SU-DHL-6 (cell line): ENCODE data around the gene CLDN12.

Experiments used
- H2AFZ ChIP-seq: fragments of 200-600 bp; sonication (generic); 2 replicates; pipeline ENCODE4 v1.6.1; 2014; ENCODE audit warnings: low read depth, mild to moderate bottlenecking, moderate library complexity, mixed read lengths, antibody characterized with exemption, low read length; ENCODE audit not compliant: severe bottlenecking
- H3F3A ChIP-seq: fragments of 200-600 bp; shearing (Covaris generic); 2 replicates; pipeline ENCODE4 v1.6.0; 2016; ENCODE audit warnings: antibody characterized with exemption, mild to moderate bottlenecking; ENCODE audit not compliant: insufficient read depth
- H3K27ac ChIP-seq: fragments of 200-600 bp; sonication (generic); 2 replicates; pipeline ENCODE4 v1.5.1; 2016; ENCODE audit warnings: low read depth, mild to moderate bottlenecking, low read length, moderate library complexity, mixed read lengths
- H3K27me3 ChIP-seq: fragments of 200-600 bp; sonication (generic), shearing (Covaris generic); 2 replicates; pipeline ENCODE4 v1.6.0; 2014; ENCODE audit warnings: mild to moderate bottlenecking, low read length
- H3K36me3 ChIP-seq: fragments of 200-600 bp; sonication (generic); 2 replicates; pipeline ENCODE4 v1.6.1; 2014; ENCODE audit warnings: mild to moderate bottlenecking, low read length, mixed read lengths
- H3K4me2 ChIP-seq: fragments of 300-600, 200-600 bp; shearing (Covaris generic), sonication (generic); 2 replicates; pipeline ENCODE4 v1.6.0; 2014; ENCODE audit warnings: low read length, low read depth, mild to moderate bottlenecking; ENCODE audit not compliant: poor library complexity, severe bottlenecking
- H3K4me3 ChIP-seq: fragments of 200-600 bp; sonication (generic); 2 replicates; pipeline ENCODE4 v1.5.1; 2014; ENCODE audit warnings: antibody characterized with exemption, low read length, mild to moderate bottlenecking, mixed read lengths; ENCODE audit not compliant: insufficient read depth, poor library complexity, severe bottlenecking
- H3K79me2 ChIP-seq: fragments of 200-600 bp; sonication (generic); 2 replicates; pipeline ENCODE4 v1.6.1; 2014; ENCODE audit warnings: mild to moderate bottlenecking, low read length, moderate library complexity; ENCODE audit not compliant: insufficient read depth
- H3K9ac ChIP-seq: fragments of 200-600 bp; sonication (generic); 2 replicates; pipeline ENCODE4 v1.7.0; 2014; ENCODE audit warnings: mild to moderate bottlenecking, low read length
- H3K9me2 ChIP-seq: fragments of 200-600 bp; sonication (generic); replicated peaks from 2 replicates; pipeline ENCODE4 v1.6.1; 2014; ENCODE audit warnings: low read length; ENCODE audit not compliant: insufficient read depth
- H3K9me3 ChIP-seq: fragments of 200-600 bp; sonication (generic); 2 replicates; pipeline ENCODE4 v1.6.1; 2014; ENCODE audit warnings: low read length, mixed read lengths; ENCODE audit not compliant: insufficient read depth
- H4K20me1 ChIP-seq: fragments of 200-600 bp; sonication (generic); 2 replicates; pipeline ENCODE4 v1.6.1; 2014; ENCODE audit warnings: low read depth, mild to moderate bottlenecking, antibody characterized with exemption, low read length, moderate library complexity, mixed read lengths
- EZH2phosphoT487 ChIP-seq: fragments of 200-600 bp; sonication (generic), shearing (Covaris generic); conservative IDR thresholded peaks from 2 replicates; pipeline ENCODE4 v1.6.1; 2018; ENCODE audit warnings: mild to moderate bottlenecking, antibody characterized with exemption, low read length, moderate library complexity, mixed read lengths
- TF ChIP-seq, protein P1 (sequence below): fragments of 200-600 bp; sonication (generic); IDR thresholded peaks from one replicate; pipeline ENCODE4 v1.5.1; 2017; ENCODE audit warnings: antibody characterized with exemption, mild to moderate bottlenecking, low read length, moderate library complexity; ENCODE audit not compliant: insufficient read depth, poor library complexity, severe bottlenecking

The CLDN12 gene

DNA sequence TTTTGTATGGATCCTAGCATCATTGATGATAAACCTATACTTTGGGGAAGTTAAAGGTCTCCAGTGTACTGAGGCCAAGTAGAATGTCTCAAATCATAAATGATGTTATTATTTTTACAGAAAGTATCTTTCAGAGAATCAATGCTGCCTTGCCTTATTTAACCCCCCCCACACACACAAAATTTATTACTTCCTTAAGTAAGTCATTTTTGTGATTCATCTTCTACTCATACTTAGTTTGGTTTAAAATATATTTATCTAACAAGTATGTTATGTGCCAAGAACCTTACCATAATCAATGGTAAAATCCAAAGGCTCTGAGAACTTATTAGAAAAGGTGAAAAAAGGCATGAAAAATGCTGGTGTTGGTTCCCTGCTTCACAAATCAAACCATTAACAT lies 18.8 kb upstream of the CLDN12 start:
- Histone ChIP-seq H3K79me2 (no peaks in the 10 kb centered on the region), H3K27ac (no peak overlapping the region), H3K4me2 (no peak overlapping the region), H2AFZ (no peak overlapping the region), H3K36me3 (peaks cover 85% of the 10 kb centered on the region), H3K27me3 (no peaks in the 10 kb centered on the region), H3K9ac (no peak overlapping the region), H3K9me3 (no peaks in the 10 kb centered on the region), H4K20me1 (no peaks in the 10 kb centered on the region), H3K9me2 (no peaks in the 10 kb centered on the region), H3K4me3 (no peak overlapping the region), H3F3A (peaks cover 5% of the 10 kb centered on the region; the same call in 1 of the 2 replicates)
- TF ChIP-seq EZH2phosphoT487: no peak
- TF ChIP-seq, protein P1, sequence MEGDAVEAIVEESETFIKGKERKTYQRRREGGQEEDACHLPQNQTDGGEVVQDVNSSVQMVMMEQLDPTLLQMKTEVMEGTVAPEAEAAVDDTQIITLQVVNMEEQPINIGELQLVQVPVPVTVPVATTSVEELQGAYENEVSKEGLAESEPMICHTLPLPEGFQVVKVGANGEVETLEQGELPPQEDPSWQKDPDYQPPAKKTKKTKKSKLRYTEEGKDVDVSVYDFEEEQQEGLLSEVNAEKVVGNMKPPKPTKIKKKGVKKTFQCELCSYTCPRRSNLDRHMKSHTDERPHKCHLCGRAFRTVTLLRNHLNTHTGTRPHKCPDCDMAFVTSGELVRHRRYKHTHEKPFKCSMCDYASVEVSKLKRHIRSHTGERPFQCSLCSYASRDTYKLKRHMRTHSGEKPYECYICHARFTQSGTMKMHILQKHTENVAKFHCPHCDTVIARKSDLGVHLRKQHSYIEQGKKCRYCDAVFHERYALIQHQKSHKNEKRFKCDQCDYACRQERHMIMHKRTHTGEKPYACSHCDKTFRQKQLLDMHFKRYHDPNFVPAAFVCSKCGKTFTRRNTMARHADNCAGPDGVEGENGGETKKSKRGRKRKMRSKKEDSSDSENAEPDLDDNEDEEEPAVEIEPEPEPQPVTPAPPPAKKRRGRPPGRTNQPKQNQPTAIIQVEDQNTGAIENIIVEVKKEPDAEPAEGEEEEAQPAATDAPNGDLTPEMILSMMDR: no peak

DNA sequence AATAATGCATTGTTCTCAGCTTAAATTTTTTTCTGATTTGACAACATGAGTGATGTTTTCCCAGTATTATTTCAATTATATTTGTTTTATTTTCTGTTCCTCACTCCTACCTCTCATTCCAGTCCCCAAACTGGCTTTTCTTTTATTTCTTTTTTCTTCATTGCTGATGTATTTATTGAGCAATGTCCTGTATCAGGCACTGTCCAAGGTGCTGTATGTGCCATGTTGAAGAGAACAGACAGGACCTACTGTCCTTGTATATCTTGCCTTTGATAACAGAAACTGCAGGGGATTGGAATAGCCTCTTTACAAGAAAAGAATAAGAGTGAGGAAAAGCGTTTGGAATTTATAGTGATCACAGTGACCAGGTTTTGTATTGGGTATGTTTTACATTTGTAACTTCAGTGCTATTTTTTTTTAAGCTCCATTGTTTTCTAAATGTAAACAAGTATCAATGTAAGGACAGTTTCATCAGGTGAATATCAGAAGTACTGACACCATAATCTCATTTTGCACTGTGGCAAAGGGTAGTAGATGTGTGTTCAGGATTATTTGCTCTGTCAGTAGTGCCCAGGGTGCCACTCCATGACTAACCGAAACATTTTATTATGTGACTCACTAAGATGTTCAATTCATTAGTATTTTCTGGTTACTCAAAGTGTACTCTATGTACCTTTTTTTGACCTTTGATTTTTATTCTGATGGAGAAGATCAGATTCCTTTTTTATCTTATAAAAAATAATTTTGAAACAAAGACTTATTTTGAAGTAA lies 15.6 kb upstream of the CLDN12 start:
- H3K27ac ChIP-seq: no peak overlapping the region
- H2AFZ ChIP-seq: no peak overlapping the region
- H3K9ac ChIP-seq: no peak overlapping the region
- no peaks in the 10 kb centered on the region for H3K27me3 ChIP-seq
- H3K4me2 ChIP-seq: no peak overlapping the region
- H3K79me2 ChIP-seq: no peaks in the 10 kb centered on the region
- H3K4me3 ChIP-seq: no peak overlapping the region
- no peaks in the 10 kb centered on the region; the same call in 1 of the 2 replicates for H3K9me3 ChIP-seq
- no peaks in the 10 kb centered on the region for H3K9me2 ChIP-seq
- H3F3A ChIP-seq: peaks cover 5% of the 10 kb centered on the region; the same call in 1 of the 2 replicates
- H3K36me3 ChIP-seq: peaks cover 55% of the 10 kb centered on the region
- TF ChIP-seq, protein P1: no peak
- no peaks in the 10 kb centered on the region for H4K20me1 ChIP-seq

DNA sequence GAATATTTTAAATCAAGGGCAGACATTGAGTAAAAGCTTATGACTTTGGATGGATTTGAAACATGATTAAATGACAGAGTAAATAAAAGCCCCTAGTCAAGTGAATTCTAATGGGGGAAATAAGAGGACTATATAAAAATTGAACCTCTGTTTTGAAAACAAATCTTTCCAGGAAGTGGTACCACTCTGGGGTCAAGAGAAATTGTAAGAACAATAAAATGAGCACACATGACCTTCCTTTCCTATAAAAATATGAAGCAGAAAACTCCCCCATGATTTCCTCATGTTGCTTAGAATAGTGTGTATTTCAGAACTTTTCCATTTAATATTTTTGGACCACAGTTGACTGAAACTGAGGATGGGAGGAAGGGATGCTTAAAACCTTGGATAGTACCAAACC lies 12.3 kb upstream of the CLDN12 start:
- Histone ChIP-seq H3K4me3 (no peak overlapping the region), H3K9ac (no peak overlapping the region), H3K27me3 (no peaks in the 10 kb centered on the region), H2AFZ (no peak overlapping the region), H3K27ac (no peak overlapping the region), H3F3A (no peaks in the 10 kb centered on the region; the same call in 1 of the 2 replicates), H4K20me1 (no peaks in the 10 kb centered on the region), H3K9me2 (no peaks in the 10 kb centered on the region), H3K4me2 (no peak overlapping the region), H3K79me2 (no peaks in the 10 kb centered on the region), H3K36me3 (peaks cover 23% of the 10 kb centered on the region), H3K9me3 (no peaks in the 10 kb centered on the region; the same call in 1 of the 2 replicates)
- TF ChIP-seq, protein P1: no peak
- TF ChIP-seq EZH2phosphoT487: no peak
